ENCODE results near the gene NT5C3A. TPM values are rescaled to one million over a fixed set of nuclear protein-coding genes. Genes with fewer than 3 reads are reported as not detected.
A peak's percentile ranks its signal among the peaks of the same experiment; 100 is the strongest.

Gene NT5C3A
- total RNA-seq, 3 donors from 2014 or later: 62.1 to 107 (median 93.8) TPM

- intact Hi-C loops (cut with DNase I, micrococcal nuclease): no loop called here
- Histone ChIP-seq H3K4me1 (ENCODE audit: low read depth) (peaks cover 45% of the 10 kb centered on the region), H3K4me3 (no peak overlapping the region), H3K36me3 (ENCODE audit: low read depth) (no peaks in the 10 kb centered on the region), H3K9me3 (no peaks in the 10 kb centered on the region)
- ATAC-seq (peak; percentile 85), DNase-seq (peak in 1 of 3 donors; percentile 75)
- TF ChIP-seq CTCF (IDR thresholded peaks at IDR 0.05): no peak
Measured at GRCh38 chr7:33044401-33044718, 18.2 kb downstream of the NT5C3A start.

DNA sequence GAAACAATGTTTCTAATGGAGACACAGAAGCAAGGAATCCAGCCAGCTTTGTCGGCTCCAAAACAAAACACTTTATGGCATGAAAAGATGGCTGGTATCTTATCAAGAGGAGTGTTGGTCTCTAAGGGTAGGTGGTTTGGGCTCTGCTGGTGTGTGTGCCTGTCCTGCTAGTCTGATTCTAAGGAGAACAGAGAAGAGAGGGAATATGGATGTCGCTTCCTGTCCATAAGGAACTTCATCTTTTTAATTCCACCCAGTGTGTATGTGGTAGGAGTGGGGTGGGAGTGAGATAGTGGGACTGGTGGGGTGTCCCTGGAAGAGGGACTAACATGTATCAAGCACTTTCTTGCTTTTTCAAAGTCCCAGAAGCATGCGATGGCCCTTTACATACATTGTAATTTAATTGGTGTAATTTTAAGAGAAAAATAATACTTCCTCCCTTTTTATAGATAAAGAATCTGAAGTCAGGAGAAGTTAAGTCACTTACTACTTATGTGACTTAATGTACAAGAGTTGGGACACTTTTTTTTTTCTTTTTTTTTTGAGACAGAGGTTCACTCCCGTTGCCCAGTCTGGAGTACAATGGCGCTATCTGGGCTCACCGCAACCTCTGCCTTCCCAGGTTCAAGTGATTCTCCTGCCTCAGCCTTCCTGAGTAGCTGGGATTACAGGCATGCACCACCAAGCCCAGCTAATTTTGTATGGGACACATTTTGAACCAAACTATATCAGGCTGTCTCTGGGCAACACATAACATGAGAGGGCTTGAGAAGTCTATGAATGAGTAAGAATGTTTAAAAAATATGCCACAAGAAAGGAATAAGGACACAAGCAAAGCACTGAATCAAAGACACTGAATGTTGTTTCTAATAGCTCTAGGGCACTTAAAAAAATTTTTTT is 18.8 kb downstream of the NT5C3A start:
- no peak overlapping the region for H3K4me3 ChIP-seq
- H3K9me3 ChIP-seq: no peaks in the 10 kb centered on the region
- no peaks in the 10 kb centered on the region for H3K36me3 ChIP-seq (ENCODE audit: low read depth)
- peak in 1 of 3 donors; percentile 33 for DNase-seq
- intact Hi-C loops (cut with DNase I, micrococcal nuclease): no loop called here
- no peak for TF ChIP-seq CTCF (IDR thresholded peaks at IDR 0.05)
- peak; percentile 19 for ATAC-seq
- H3K4me1 ChIP-seq (ENCODE audit: low read depth): peaks cover 49% of the 10 kb centered on the region

DNA sequence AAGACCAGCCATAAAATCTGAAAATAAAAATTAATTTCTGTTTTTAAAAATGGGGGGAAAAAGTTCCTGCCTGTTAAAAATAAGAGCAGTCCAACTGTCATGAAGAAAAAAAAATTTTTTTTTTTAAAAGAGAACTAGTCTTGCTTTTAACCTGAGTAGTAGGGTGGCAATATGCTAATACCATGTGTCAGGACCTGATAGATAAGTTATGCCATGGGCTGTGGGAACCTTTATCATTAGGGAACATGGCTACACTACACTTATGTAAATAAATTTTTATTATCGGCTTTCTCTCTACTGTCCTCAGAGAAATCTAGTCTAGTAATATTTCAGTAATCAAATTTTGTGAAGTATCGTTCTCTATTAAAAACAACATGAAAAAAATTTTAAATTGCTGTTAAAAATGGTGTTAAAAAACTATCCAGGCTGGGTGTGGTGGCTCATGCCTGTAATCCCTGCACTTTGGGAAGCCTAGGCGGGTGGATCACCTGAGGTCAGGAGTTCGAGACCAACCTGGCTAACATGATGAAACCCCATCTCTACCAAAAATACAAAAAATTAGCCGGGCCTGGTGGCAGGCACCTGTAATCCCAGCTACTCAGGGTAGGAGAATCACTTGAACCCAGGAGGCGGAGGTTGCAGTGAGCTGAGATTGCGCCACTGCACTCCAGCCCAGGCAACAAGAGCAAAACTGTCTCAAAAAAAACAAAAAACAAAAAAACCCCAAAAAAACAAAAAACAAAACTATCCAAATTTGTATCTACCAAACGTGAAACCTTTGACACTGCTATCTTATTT is 20.7 kb downstream of the NT5C3A start:
- no peak for TF ChIP-seq CTCF (IDR thresholded peaks at IDR 0.05)
- ATAC-seq (no peak), DNase-seq (no peak)
- Histone ChIP-seq H3K4me3 (no peak overlapping the region), H3K9me3 (no peaks in the 10 kb centered on the region), H3K36me3 (ENCODE audit: low read depth) (no peaks in the 10 kb centered on the region), H3K4me1 (ENCODE audit: low read depth) (peaks cover 47% of the 10 kb centered on the region)
- intact Hi-C loops (cut with DNase I, micrococcal nuclease): no loop called here

- no peak for TF ChIP-seq CTCF (IDR thresholded peaks at IDR 0.05)
- ATAC-seq (peak; percentile 88), DNase-seq (peak in 1 of 3 donors; percentile 87)
- Histone ChIP-seq H3K36me3 (ENCODE audit: low read depth) (no peaks in the 10 kb centered on the region), H3K4me1 (ENCODE audit: low read depth) (peaks cover 47% of the 10 kb centered on the region), H3K9me3 (no peaks in the 10 kb centered on the region), H3K4me3 (no peak overlapping the region)
- intact Hi-C loops (cut with DNase I, micrococcal nuclease): no loop called here
Measured at GRCh38 chr7:33040803-33041516, 21.6 kb downstream of the NT5C3A start.

- Histone ChIP-seq H3K9me3 (no peaks in the 10 kb centered on the region), H3K4me1 (ENCODE audit: low read depth) (peaks cover 36% of the 10 kb centered on the region), H3K4me3 (no peak overlapping the region), H3K36me3 (ENCODE audit: low read depth) (no peaks in the 10 kb centered on the region)
- intact Hi-C loops (cut with DNase I, micrococcal nuclease): no loop called here
- DNase-seq (no peak), ATAC-seq (no peak)
- no peak for TF ChIP-seq CTCF (IDR thresholded peaks at IDR 0.05)
Measured at GRCh38 chr7:33039903-33040292, 22.7 kb downstream of the NT5C3A start.
